GM12878 (cell line): ENCODE data around the gene ITFG1. TPM values are rescaled to one million over a fixed set of nuclear protein-coding genes. Genes with fewer than 3 reads are reported as not detected.
A peak's percentile ranks its signal among the peaks of the same experiment; 100 is the strongest.
"Not testable (repeated sequence)": the region's sequence is repeated elsewhere in the genome, so short reads cannot be mapped to it uniquely, and the experiment has no call there.

Source experiments
- ATAC-seq: fragments of 200-7000 bp; cut with Tn5 transposase; 3 replicates; pipeline ENCODE4 v1.9.1; 2020; ENCODE audit warnings: mild to moderate bottlenecking, moderate library complexity
- BruUV-seq: library from RNA; stranded (reverse); fragments of 400-500 nt; replicated peaks from 2 replicates; lab custom pipeline; 2021; lab: Mats Ljungman, UMichigan
- CTCF ChIA-PET: fragments of 300-600 bp; sonication (Branson Sonifier 250); formaldehyde crosslinking; extraction: SDS; loops from one replicate; lab custom pipeline; 2021; ENCODE audit warnings: inconsistent platforms; lab: Yijun Ruan, JAX
- POLR2A ChIA-PET: fragments of 350-600 bp; formaldehyde crosslinking; extraction: SDS; loops from one replicate; lab custom pipeline; 2021; ENCODE audit warnings: inconsistent platforms; lab: Charles Lee
- RAD21 ChIA-PET: fragments of 300-600 bp; sonication (Branson Sonifier 250); formaldehyde crosslinking; loops from one replicate; lab custom pipeline; 2023; ENCODE audit warnings: antibody characterized with exemption; ENCODE audit not compliant: unreplicated experiment; lab: Charles Lee
- SMC1A ChIA-PET: fragments of 300-600 bp; sonication (Branson Sonifier 250); formaldehyde crosslinking; loops from one replicate; lab custom pipeline; 2023; ENCODE audit not compliant: unreplicated experiment, uncharacterized antibody; lab: Charles Lee
- DNase-seq: peaks from one replicate; pipeline ENCODE4 v3.0.0-alpha.2; 2011; ENCODE audit warnings: low read depth, low spot score
- FAIRE-seq: peaks from 3 replicates; lab custom pipeline; 2011; peaks lifted over from hg19 to GRCh38; lab: Jason Lieb, UNC
- H2AFZ ChIP-seq: 2 replicates; pipeline ENCODE4 v1.6.0; 2011; ENCODE audit warnings: low read depth, low read length, control low read depth; ENCODE audit not compliant: control insufficient read depth
- H3K27ac ChIP-seq: 2 replicates; pipeline ENCODE4 v1.5.1; 2011; ENCODE audit warnings: control low read depth; ENCODE audit not compliant: control insufficient read depth, insufficient read depth
- H3K27me3 ChIP-seq, 2 experiments: replicated peaks in 1 of 2; 2 replicates each; pipeline versions ENCODE4 v1.6.0 to v1.6.1; 2011; ENCODE audit warnings: low read length in 1 of 2; ENCODE audit not compliant: control insufficient read depth in 2 of 2, insufficient read depth in 2 of 2
- H3K36me3 ChIP-seq, 2 experiments: 2 replicates each; pipeline ENCODE4 v1.5.1; 2011; ENCODE audit warnings: low read length in 1 of 2; ENCODE audit not compliant: control insufficient read depth in 2 of 2, insufficient read depth in 2 of 2
- H3K4me1 ChIP-seq: 2 replicates; pipeline ENCODE4 v1.6.1; 2011; ENCODE audit warnings: mild to moderate bottlenecking, low read length, moderate library complexity, mixed read lengths; ENCODE audit not compliant: control insufficient read depth, insufficient read depth
- H3K4me2 ChIP-seq: 2 replicates; pipeline ENCODE4 v1.6.0; 2011; ENCODE audit warnings: control low read depth; ENCODE audit not compliant: control insufficient read depth, insufficient read depth
- H3K4me3 ChIP-seq: fragments of 200-600 bp; sonication (generic); 2 replicates; pipeline ENCODE4 v1.5.1; 2016
- H3K79me2 ChIP-seq: 2 replicates; pipeline ENCODE4 v1.6.0; 2011; ENCODE audit warnings: low read length; ENCODE audit not compliant: control insufficient read depth, insufficient read depth
- H3K9ac ChIP-seq: 2 replicates; pipeline ENCODE4 v1.8.0; 2011; ENCODE audit warnings: low read length, control low read depth, mixed read lengths; ENCODE audit not compliant: control insufficient read depth, insufficient read depth
- H3K9me3 ChIP-seq: replicated peaks from 3 replicates; pipeline ENCODE4 v1.5.1; 2011; ENCODE audit warnings: mild to moderate bottlenecking, low read length; ENCODE audit not compliant: control insufficient read depth, insufficient read depth
- H4K20me1 ChIP-seq: 2 replicates; pipeline ENCODE4 v1.6.0; 2011; ENCODE audit not compliant: control insufficient read depth, insufficient read depth
- ZNF384 ChIP-seq: IDR thresholded peaks from 2 replicates; pipeline ENCODE4 v1.6.1; 2012; ENCODE audit warnings: low read depth, mild to moderate bottlenecking, low read length, improper control_type of control experiment, borderline replicate concordance
- WGBS: methylation state at CpG from one replicate; pipeline ENCODE4 v1.1.6; 2016; ENCODE audit warnings: low lambda C conversion rate; ENCODE audit not compliant: insufficient replicate concordance, insufficient coverage; ENCODE audit errors: missing lambda C conversion rate; 5-methylcytosine and 5-hydroxymethylcytosine counted together
- in situ Hi-C: fragments of 300-500 bp; cut with MboI; formaldehyde crosslinking; loops from 9 replicates; pipeline ENCODE4 v1.14.3; 2018; ENCODE audit warnings: mixed read lengths
- intact Hi-C: fragments of 100-400 bp; cut with micrococcal nuclease; formaldehyde crosslinking; loops from one replicate; pipeline ENCODE4 v1.14.2; 2022; ENCODE audit not compliant: unreplicated experiment
- polyA plus RNA-seq, 11 experiments: library from polyadenylated mRNA; depleted of rRNA in 4 of 11; unstranded in 6 of 11; stranded (reverse) in 5 of 11; fragments of >200 nt; fragmentation: Nextera tagmentation in 4 of 11; fragmentation: Illumina TruSeq in 1 of 11; extraction: Ambion mirVana in 4 of 11; extraction: Trizol in 1 of 11; gene quantifications; 1 replicate in 1 of 11; 2 replicates in 10 of 11; pipeline versions ENCODE4 v1.2.1 to v1.2.3, GENCODE V29; 2011 to 2016; ENCODE audit warnings: inconsistent platforms in 2 of 11, missing spikeins in 2 of 11, low read depth in 1 of 11
- total RNA-seq, 4 experiments: library from RNA; depleted of rRNA in 3 of 4; stranded (reverse); fragments of >200 nt in 3 of 4; fragmentation: Illumina TruSeq in 1 of 4; extraction: Trizol in 1 of 4; gene quantifications; 2 replicates each; pipeline versions ENCODE4 v1.2.1 to v1.2.3, GENCODE V29; 2013 to 2021
- TF ChIP-seq, protein P1 (sequence below): fragments of 450-650 bp; IDR thresholded peaks from 2 replicates; pipeline ENCODE4 v1.6.1; 2016; ENCODE audit warnings: mild to moderate bottlenecking, moderate library complexity, borderline replicate concordance

Gene ITFG1
- total and polyA plus RNA-seq, 10 of the 15 experiments (the other 5 are each of a cell fraction or from before 2014, with no cell fraction given): 9.3 to 56.3 (median 28.6) TPM

DNA sequence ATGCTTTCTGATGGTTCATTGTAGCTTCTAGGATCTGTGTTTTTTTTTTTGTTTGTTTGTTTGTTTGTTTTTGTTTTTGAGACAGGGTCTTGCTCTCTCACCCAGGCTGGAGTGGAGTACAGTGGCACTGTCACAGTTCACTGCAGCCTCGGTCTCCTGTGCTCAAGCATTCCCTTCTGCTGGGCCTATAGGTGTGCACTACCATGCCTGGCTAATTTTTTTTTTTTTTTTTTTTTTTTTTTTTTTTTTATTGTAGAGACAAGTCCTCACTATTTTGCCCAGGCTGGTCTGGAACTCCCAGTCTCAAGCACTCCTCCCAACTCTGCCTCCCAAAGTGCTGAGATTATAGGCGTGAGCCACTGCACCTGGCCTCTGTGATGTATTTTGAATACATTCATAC lies 12.1 kb upstream of the ITFG1 start:
- H3K4me3 ChIP-seq, H3K4me2 ChIP-seq, H3K27ac ChIP-seq, H3K36me3 ChIP-seq, H3K9ac ChIP-seq, H2AFZ ChIP-seq, intact Hi-C loops, H3K4me1 ChIP-seq, H4K20me1 ChIP-seq, BruUV-seq, RAD21 ChIA-PET, H3K79me2 ChIP-seq, CTCF ChIA-PET, H3K27me3 ChIP-seq, H3K9me3 ChIP-seq, FAIRE-seq, DNase-seq, in situ Hi-C loops: not testable (repeated sequence)
- TF ChIP-seq, protein P1, sequence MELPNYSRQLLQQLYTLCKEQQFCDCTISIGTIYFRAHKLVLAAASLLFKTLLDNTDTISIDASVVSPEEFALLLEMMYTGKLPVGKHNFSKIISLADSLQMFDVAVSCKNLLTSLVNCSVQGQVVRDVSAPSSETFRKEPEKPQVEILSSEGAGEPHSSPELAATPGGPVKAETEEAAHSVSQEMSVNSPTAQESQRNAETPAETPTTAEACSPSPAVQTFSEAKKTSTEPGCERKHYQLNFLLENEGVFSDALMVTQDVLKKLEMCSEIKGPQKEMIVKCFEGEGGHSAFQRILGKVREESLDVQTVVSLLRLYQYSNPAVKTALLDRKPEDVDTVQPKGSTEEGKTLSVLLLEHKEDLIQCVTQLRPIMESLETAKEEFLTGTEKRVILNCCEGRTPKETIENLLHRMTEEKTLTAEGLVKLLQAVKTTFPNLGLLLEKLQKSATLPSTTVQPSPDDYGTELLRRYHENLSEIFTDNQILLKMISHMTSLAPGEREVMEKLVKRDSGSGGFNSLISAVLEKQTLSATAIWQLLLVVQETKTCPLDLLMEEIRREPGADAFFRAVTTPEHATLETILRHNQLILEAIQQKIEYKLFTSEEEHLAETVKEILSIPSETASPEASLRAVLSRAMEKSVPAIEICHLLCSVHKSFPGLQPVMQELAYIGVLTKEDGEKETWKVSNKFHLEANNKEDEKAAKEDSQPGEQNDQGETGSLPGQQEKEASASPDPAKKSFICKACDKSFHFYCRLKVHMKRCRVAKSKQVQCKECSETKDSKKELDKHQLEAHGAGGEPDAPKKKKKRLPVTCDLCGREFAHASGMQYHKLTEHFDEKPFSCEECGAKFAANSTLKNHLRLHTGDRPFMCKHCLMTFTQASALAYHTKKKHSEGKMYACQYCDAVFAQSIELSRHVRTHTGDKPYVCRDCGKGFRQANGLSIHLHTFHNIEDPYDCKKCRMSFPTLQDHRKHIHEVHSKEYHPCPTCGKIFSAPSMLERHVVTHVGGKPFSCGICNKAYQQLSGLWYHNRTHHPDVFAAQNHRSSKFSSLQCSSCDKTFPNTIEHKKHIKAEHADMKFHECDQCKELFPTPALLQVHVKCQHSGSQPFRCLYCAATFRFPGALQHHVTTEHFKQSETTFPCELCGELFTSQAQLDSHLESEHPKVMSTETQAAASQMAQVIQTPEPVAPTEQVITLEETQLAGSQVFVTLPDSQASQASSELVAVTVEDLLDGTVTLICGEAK: peak; percentile 29; the same call in 1 of the 2 replicates
- peak; percentile 69 for TF ChIP-seq ZNF384
- POLR2A ChIA-PET: interaction anchor here (3.3 kb wide), 1 partner anchor 10 kb away, joined by 14 read pairs; the partner anchor contains the start of gene PHKB
- 84% methylated on average over 2 of the region's 2 CpGs for WGBS
- peak; percentile 67 for ATAC-seq
- SMC1A ChIA-PET: interaction anchor here (0.6 to 9.5 kb wide), 2 partner anchors 8 to 174 kb away, joined by 3 to 165 read pairs; partner anchors contain the start of genes ITFG1 and PHKB
